ENCODE results near the gene ZNF865.
A peak's percentile ranks its signal among the peaks of the same experiment; 100 is the strongest.

The ZNF865 gene

DNA sequence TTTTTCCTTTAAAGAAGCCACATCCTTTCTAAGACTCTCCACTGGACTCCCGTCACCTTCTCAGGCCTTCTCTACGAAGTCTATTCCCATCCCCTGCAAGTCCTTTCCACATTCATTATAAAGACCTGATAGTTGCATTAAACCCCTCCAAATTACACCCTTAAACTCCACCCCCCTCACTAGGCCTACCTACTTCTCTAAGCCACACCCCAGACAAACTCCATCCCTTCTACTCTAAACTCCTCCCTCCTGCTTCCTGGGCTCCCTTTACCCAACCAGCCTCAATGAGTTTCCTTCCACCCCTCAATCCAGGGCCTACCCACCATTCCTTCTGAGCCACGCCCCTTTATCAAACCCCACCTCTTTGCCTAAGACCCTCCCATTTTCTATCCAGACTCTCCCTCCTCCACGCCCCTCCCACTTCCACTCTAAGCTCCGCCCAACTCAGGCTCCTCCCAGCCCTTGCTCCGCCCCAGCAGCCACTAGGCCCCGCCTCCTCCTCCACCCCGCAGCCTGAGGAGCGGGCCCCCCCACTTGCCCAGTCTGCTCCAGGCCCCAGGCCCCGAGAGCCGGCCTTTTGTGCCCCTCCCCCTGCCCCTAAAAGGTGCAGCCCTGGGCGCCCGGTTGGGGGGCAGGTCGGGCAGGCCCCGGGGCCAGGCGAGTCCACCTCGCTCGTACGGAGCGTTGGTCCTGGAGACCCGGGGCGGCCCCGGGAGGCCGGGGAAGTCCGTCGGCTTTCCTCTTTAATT lies 6.6 kb upstream of the ZNF865 start:
- TF ChIP-seq, protein P1, sequence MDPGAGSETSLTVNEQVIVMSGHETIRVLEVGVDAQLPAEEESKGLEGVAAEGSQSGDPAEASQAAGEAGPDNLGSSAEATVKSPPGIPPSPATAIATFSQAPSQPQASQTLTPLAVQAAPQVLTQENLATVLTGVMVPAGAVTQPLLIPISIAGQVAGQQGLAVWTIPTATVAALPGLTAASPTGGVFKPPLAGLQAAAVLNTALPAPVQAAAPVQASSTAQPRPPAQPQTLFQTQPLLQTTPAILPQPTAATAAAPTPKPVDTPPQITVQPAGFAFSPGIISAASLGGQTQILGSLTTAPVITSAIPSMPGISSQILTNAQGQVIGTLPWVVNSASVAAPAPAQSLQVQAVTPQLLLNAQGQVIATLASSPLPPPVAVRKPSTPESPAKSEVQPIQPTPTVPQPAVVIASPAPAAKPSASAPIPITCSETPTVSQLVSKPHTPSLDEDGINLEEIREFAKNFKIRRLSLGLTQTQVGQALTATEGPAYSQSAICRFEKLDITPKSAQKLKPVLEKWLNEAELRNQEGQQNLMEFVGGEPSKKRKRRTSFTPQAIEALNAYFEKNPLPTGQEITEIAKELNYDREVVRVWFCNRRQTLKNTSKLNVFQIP (CRISPR knock-in tag; IDR thresholded peaks at IDR 0.05; ENCODE audit: borderline replicate concordance, low read depth): peak; percentile 89; the same call in 1 of the 2 replicates
- TF ChIP-seq, protein P2, sequence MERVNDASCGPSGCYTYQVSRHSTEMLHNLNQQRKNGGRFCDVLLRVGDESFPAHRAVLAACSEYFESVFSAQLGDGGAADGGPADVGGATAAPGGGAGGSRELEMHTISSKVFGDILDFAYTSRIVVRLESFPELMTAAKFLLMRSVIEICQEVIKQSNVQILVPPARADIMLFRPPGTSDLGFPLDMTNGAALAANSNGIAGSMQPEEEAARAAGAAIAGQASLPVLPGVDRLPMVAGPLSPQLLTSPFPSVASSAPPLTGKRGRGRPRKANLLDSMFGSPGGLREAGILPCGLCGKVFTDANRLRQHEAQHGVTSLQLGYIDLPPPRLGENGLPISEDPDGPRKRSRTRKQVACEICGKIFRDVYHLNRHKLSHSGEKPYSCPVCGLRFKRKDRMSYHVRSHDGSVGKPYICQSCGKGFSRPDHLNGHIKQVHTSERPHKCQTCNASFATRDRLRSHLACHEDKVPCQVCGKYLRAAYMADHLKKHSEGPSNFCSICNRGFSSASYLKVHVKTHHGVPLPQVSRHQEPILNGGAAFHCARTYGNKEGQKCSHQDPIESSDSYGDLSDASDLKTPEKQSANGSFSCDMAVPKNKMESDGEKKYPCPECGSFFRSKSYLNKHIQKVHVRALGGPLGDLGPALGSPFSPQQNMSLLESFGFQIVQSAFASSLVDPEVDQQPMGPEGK (CRISPR knock-in tag; IDR thresholded peaks at IDR 0.05; ENCODE audit: borderline replicate concordance): peak; percentile 94
- TF ChIP-seq ZNF70 (CRISPR knock-in tag; IDR thresholded peaks at IDR 0.05) (no peak), OSR1 (CRISPR knock-in tag; IDR thresholded peaks at IDR 0.05) (no peak)

DNA sequence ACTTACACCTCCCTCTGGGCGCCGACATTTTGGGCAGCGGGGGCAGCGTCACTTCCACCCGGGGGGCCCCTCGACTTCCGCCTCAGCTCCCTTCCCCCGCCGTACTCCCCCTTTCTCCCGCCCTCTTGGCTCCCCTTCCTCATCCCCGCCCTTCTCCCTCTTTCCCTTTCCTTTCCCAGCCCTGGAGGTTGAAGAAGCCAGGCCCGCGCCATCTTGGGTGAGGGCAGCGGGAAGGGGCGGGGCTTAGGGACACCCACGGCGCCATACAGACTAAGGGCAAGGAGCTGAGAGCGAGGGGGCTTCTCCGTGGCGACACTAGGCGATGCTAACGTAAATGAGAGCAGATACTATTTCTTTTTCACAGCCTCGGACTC lies 6.0 kb upstream of the ZNF865 start, which contains the start of gene FIZ1:
Gene FIZ1, minus strand, starts transcription at position 50 of the 374 bp plus-strand sequence. CDS start 1,652 bp downstream, outside the sequence.
- TF ChIP-seq ARNTL (CRISPR knock-in tag; IDR thresholded peaks at IDR 0.05; ENCODE audit: borderline replicate concordance, low read depth): no peak
- TF ChIP-seq, protein P1 (CRISPR knock-in tag; IDR thresholded peaks at IDR 0.05; ENCODE audit: borderline replicate concordance, low read depth): no peak
- no peak for TF ChIP-seq ZC3H10 (CRISPR knock-in tag; IDR thresholded peaks at IDR 0.05)
- TF ChIP-seq BACH2 (CRISPR knock-in tag; IDR thresholded peaks at IDR 0.05; ENCODE audit: borderline replicate concordance): no peak
- TF ChIP-seq RARB (CRISPR knock-in tag; IDR thresholded peaks at IDR 0.05): no peak
- TF ChIP-seq ZFP3 (CRISPR knock-in tag; IDR thresholded peaks at IDR 0.05): no peak
- TF ChIP-seq, protein P3, sequence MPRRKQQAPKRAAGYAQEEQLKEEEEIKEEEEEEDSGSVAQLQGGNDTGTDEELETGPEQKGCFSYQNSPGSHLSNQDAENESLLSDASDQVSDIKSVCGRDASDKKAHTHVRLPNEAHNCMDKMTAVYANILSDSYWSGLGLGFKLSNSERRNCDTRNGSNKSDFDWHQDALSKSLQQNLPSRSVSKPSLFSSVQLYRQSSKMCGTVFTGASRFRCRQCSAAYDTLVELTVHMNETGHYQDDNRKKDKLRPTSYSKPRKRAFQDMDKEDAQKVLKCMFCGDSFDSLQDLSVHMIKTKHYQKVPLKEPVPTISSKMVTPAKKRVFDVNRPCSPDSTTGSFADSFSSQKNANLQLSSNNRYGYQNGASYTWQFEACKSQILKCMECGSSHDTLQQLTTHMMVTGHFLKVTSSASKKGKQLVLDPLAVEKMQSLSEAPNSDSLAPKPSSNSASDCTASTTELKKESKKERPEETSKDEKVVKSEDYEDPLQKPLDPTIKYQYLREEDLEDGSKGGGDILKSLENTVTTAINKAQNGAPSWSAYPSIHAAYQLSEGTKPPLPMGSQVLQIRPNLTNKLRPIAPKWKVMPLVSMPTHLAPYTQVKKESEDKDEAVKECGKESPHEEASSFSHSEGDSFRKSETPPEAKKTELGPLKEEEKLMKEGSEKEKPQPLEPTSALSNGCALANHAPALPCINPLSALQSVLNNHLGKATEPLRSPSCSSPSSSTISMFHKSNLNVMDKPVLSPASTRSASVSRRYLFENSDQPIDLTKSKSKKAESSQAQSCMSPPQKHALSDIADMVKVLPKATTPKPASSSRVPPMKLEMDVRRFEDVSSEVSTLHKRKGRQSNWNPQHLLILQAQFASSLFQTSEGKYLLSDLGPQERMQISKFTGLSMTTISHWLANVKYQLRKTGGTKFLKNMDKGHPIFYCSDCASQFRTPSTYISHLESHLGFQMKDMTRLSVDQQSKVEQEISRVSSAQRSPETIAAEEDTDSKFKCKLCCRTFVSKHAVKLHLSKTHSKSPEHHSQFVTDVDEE (CRISPR knock-in tag; IDR thresholded peaks at IDR 0.05): no peak; the same call in 1 of the 2 replicates
- TF ChIP-seq CSDC2 (CRISPR knock-in tag; IDR thresholded peaks at IDR 0.05): no peak
- no peak for TF ChIP-seq GLIS3 (CRISPR knock-in tag; IDR thresholded peaks at IDR 0.05)
- TF ChIP-seq ZNF8 (CRISPR knock-in tag; IDR thresholded peaks at IDR 0.05): no peak
- no peak for TF ChIP-seq ZFP30 (CRISPR knock-in tag; IDR thresholded peaks at IDR 0.05)
- ATAC-seq: peak; percentile 90

More for the DNA sequence above, 6.6 kb upstream of the ZNF865 start:
- ATAC-seq: peak; percentile 75

DNA sequence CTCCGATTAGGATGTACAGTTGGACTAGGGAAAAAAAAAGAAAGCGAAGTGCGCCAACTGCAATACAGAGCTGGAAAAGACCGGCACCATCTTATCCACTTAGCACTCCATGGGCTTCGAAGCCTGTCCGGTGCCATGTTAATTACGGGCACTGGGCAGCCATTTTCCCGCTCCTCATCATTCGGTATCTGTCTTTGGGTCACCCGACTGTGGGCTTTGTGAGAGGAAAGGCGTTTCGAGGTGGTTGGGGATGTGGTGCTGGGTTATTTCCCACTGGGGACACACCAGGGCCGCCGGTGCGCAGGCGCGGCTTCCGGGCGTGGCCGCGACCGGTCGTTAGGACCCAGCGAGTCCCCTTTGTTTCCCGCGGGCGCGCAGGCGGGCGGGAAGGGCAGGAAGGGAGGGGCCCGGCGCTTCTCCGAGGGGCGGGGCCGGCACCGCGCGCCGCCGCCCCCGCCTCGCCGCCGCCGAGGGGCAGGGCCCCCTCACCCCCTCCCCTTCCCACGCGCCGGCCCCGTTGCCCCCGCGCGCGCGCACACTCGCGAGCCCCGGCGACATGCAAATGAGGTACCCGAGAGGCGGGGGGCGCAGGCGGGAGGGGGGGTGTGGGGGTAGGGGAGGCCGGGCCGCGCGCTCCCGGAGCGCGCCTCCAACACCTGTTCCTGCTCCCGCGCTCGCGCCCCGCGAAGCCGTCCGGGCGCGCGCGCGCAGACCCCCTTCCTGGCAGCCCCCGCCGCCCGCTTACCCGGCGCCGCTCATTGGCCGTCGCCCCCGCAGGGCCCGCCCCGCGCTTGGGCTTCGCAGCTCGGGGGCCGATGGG lies 5.4 kb upstream of the ZNF865 start, which contains the start of gene ZNF524:
Gene ZNF524, plus strand, starts transcription at position 447 of the 820 bp plus-strand sequence. CDS start 1,825 bp downstream, outside the sequence.
- peak; percentile 74 for ATAC-seq
- TF ChIP-seq OSR1 (CRISPR knock-in tag; IDR thresholded peaks at IDR 0.05) (no peak), BACH2 (CRISPR knock-in tag; IDR thresholded peaks at IDR 0.05; ENCODE audit: borderline replicate concordance) (no peak), SNAI2 (CRISPR knock-in tag; IDR thresholded peaks at IDR 0.05) (peak; percentile 13; the same call in 1 of the 2 replicates), GLIS3 (CRISPR knock-in tag; IDR thresholded peaks at IDR 0.05) (peak; percentile 48; the same call in 1 of the 2 replicates), ESRRG (CRISPR knock-in tag; IDR thresholded peaks at IDR 0.05) (no peak), ZNF565 (CRISPR knock-in tag; conservative IDR thresholded peaks at IDR 0.05; ENCODE audit: low read depth) (no peak), ARNTL (CRISPR knock-in tag; IDR thresholded peaks at IDR 0.05; ENCODE audit: borderline replicate concordance, low read depth) (no peak), ZFP3 (CRISPR knock-in tag; IDR thresholded peaks at IDR 0.05) (no peak)
- TF ChIP-seq, protein P4, sequence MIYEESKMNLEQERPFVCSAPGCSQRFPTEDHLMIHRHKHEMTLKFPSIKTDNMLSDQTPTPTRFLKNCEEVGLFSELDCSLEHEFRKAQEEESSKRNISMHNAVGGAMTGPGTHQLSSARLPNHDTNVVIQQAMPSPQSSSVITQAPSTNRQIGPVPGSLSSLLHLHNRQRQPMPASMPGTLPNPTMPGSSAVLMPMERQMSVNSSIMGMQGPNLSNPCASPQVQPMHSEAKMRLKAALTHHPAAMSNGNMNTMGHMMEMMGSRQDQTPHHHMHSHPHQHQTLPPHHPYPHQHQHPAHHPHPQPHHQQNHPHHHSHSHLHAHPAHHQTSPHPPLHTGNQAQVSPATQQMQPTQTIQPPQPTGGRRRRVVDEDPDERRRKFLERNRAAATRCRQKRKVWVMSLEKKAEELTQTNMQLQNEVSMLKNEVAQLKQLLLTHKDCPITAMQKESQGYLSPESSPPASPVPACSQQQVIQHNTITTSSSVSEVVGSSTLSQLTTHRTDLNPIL (CRISPR knock-in tag; IDR thresholded peaks at IDR 0.05; ENCODE audit: low read depth): no peak
- TF ChIP-seq, protein P3 (CRISPR knock-in tag; IDR thresholded peaks at IDR 0.05): peak; percentile 47; the same call in 1 of the 2 replicates
- TF ChIP-seq, protein P5, sequence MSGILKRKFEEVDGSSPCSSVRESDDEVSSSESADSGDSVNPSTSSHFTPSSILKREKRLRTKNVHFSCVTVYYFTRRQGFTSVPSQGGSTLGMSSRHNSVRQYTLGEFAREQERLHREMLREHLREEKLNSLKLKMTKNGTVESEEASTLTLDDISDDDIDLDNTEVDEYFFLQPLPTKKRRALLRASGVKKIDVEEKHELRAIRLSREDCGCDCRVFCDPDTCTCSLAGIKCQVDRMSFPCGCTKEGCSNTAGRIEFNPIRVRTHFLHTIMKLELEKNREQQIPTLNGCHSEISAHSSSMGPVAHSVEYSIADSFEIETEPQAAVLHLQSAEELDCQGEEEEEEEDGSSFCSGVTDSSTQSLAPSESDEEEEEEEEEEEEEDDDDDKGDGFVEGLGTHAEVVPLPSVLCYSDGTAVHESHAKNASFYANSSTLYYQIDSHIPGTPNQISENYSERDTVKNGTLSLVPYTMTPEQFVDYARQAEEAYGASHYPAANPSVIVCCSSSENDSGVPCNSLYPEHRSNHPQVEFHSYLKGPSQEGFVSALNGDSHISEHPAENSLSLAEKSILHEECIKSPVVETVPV (CRISPR knock-in tag; IDR thresholded peaks at IDR 0.05): no peak
